OCI-M2 (cell line): ENCODE measurements around the gene CYGB.

Experiments
- DNase-seq: peaks from one replicate; lab custom pipeline; 2025; ENCODE audit not compliant: unreplicated experiment; lab: John Stamatoyannopoulos, UW

Gene CYGB

GRCh38 chr17:76550712-76551615 lies 13.5 kb upstream of the CYGB start:
- no peak for DNase-seq

GRCh38 chr17:76549539-76549938 lies 12.0 kb upstream of the CYGB start:
- no peak for DNase-seq

GRCh38 chr17:76549215-76549518 lies 11.7 kb upstream of the CYGB start:
- no peak for DNase-seq

- no peak for DNase-seq
Measured at GRCh38 chr17:76548378-76549214, 11.1 kb upstream of the CYGB start.

- no peak for DNase-seq
Measured at GRCh38 chr17:76547642-76548202, 10.2 kb upstream of the CYGB start.

- no peak for DNase-seq
Measured at GRCh38 chr17:76547183-76547641, 9.7 kb upstream of the CYGB start.

- DNase-seq = no peak
Measured at GRCh38 chr17:76546556-76547182, 9.2 kb upstream of the CYGB start.

- DNase-seq = no peak
Measured at GRCh38 chr17:76545918-76546555, 8.5 kb upstream of the CYGB start.

- no peak for DNase-seq
Measured at GRCh38 chr17:76544546-76545365, 7.2 kb upstream of the CYGB start.

GRCh38 chr17:76543826-76544545 lies 6.5 kb upstream of the CYGB start:
- DNase-seq = no peak

GRCh38 chr17:76543482-76543825 lies 5.9 kb upstream of the CYGB start:
- DNase-seq = no peak

- DNase-seq = no peak
Measured at GRCh38 chr17:76542984-76543383, 5.5 kb upstream of the CYGB start.

GRCh38 chr17:76542566-76542971 lies 5.1 kb upstream of the CYGB start:
- DNase-seq = no peak

GRCh38 chr17:76541739-76542454 lies 4.4 kb upstream of the CYGB start:
- DNase-seq = no peak

GRCh38 chr17:76540381-76541300 lies 3.1 kb upstream of the CYGB start:
- DNase-seq = no peak

GRCh38 chr17:76539631-76540271 lies 2.2 kb upstream of the CYGB start, which contains the start of gene PRCD:
Gene PRCD (plus strand): TSS chr17:76540044. CDS start chr17:76540142, 98 bp downstream.
- no peak for DNase-seq

- DNase-seq = no peak
Measured at GRCh38 chr17:76538941-76539570, 1.5 kb upstream of the CYGB start.
